Neural progenitor cell (in vitro differentiated cells): Measurements from ENCODE around the gene CREG2.

ENCODE experiments used
- CTCF ChIP-seq: fragments of 200-600 bp; sonication (generic); IDR thresholded peaks from 2 replicates; pipeline ENCODE4 v1.5.1; 2017; ENCODE audit warnings: antibody characterized with exemption, mild to moderate bottlenecking
- EZH2phosphoT487 ChIP-seq: fragments of 200-600 bp; sonication (generic); IDR thresholded peaks from 2 replicates; pipeline ENCODE4 v1.6.1; 2017; ENCODE audit warnings: antibody characterized with exemption

DNA sequence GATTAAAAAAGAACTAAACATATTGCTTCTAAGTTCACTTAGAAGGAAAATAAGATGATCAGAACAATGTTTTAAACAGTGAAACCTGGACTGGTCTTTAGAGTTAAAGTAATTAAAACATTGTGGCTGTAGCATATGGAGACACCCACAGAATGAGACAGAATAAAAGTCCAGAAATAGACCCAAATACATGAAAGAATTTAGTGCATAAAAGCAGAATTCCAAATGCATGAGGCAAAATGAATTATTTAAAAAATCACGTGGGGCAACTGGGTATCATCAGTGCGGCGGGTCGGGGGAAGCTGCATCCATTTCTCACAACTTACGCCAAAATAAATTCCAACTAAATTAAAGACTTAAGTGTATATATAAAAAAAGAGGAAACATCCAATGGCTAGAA is 90.9 kb downstream of the CREG2 start:
- no peak for TF ChIP-seq CTCF
- no peak for TF ChIP-seq EZH2phosphoT487
